Measurements from ENCODE around the gene PIGB.
"Not testable (repeated sequence)": the region's sequence is repeated elsewhere in the genome, so short reads cannot be mapped to it uniquely, and the experiment has no call there.

PIGB gene
- total RNA-seq, result 21.2 to 31.2 reads per million in 2 donors

DNA sequence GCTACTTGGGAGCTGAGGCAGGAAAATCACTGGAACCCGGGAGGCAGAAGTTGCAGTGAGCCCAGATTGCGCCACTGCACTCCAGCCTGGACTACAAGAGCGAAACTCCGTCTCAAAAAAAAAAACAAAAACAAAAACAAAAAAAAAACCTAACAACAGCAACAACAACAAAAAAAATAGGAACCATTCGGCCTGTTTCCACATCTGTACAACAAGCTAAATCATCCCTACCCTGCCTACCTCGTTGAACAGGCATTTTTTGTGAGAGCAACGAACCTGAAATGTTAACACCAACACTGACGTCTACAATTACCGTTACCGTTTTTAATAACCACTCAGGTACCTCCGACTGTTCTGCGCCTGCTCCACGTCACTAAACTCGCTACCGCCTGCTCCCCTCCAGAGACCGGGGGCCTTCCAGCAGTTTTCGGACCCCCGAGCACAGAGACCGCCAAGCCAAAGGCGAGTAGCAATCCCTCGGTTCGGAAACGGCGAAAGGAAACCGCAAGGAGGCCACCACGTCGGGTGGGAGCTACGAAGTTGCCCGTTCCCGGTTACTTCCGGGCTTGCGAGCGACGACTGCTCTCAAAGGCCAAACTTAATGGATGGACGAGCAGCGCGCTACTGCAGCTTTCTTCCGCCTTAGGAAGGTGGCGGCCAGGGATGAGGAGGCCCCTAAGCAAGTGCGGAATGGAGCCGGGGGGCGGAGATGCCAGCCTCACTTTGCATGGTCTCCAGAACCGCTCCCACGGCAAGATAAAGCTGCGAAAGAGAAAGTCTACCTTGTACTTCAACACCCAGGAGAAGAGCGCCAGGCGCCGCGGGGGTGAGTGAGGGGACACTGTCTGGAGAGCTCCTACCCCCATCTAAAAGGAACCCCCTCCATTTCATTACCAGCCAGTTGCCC lies at the start of gene PIGB, which contains the start of gene PIGBOS1:
Gene PIGB (plus strand): TSS at position 635 of the 907 bp plus-strand sequence. CDS start 29 bp downstream, at position 664.
Gene PIGBOS1 (minus strand): TSS at position 536 of the 907 bp plus-strand sequence. CDS start 1,331 bp downstream, outside the sequence.
- peak; percentile 43 to 92 (median 59) for DNase-seq

DNA sequence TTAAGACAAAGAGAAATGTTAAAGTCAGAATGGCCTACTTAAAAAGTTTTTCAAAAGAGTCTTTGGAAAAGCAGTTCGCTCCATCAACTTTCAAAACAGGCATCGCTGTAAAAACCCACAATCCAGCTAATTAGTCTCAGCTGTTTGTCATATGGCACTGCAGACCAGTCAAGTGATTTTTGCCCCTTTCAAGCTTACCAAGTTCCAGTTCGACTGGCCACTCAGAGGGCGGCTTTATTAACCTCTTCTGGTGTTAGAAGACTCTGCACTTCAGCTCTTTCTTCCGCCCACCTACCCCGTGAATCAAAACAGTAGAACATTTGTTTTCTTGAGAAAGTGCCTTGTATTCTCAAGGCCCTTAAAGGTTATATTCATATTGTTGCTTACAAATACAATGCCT lies 48.7 kb upstream of the PIGB start:
- DNase-seq, result no peak

DNA sequence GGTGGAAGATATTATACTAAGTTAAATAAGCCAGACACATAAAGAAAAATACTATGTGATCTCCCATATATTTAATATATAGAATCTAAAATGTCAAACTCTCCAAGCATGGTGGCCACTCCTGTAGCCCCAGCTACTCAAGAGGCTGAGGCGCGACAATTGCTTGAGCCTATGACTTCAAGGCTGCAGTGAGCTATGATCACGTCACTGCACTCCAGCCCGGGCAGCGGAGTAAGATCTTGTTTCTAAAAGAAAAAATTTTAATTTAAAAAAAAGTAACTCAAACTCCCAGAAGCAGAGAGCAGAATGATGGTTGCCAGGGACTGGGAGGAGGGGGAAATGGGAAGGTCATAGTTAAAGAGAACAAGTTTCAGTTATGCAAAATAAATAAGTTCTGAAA lies 42.7 kb upstream of the PIGB start:
- DNase-seq, result no peak

DNA sequence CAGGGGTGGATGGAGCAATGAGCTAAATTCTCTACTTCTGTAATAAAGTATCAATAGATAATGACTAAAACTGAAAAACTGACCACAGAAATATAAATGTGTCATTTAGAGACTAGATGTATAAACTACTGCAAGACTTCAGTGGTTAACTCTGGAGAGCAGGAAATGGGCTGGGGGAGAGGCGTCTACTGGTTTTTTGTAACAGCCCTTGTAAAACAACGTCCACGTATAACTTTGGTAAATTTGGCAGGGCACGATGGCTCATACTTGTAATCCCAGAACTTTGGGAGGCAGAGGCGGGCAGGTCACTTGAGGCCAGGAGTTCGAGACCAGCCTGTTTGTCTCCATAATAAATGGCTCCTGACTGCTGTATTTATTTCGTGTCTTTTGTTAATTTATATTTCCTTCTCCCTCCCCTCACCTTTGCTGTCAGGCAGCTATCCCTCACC lies 41.9 kb upstream of the PIGB start:
- peak in 4 of 5 experiments; percentile 24 to 95 (median 50) for DNase-seq

DNA sequence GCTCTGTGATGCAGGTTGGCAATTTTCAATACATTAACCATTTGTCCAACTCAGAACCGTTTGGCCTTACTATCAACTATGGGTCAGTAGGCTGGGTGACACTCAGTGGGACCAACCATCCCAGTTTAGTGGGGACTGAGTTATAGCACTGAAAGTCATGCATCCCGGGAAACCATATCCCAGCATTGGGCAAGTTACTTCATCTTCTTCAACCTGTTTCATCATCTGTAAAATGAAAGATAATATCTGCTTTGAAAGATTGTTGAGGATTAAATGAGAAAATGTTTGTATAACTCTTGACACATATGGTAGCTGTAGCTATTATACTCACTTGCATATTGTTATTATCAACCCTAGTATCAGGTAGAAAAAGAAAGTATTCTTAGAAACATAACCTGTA lies 41.3 kb upstream of the PIGB start:
- peak in 1 of 5 experiments; percentile 28 for DNase-seq

DNA sequence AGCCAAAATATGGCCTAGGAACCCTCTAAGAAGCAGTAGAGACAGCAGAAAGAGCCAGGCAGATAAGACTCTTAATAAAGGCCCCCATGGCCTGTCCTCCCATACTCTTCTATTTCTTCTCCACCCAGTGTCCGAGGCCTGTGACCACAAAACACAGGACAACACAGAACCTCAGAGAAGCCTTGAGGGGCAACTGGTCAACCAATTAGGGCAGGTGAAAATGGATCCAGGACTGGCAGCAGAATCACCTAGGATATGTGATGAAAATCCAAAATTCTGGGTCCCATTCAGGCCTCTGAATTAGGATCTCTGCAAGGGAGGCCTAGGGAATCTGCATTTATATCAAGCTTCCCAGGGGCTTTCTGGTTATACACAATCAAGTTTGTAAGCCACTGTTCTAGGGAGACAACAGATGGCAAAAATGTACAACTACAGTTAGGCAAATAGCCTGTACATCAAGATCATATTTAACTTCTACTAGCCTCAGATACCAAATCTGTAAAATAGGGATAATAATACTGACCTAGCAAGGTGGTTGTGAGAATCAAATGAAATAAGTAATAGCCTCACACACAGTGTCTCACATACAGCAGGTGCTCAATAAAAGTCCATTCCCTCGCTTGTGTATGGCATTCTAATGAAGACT lies 39.8 kb upstream of the PIGB start:
- no peak for DNase-seq

DNA sequence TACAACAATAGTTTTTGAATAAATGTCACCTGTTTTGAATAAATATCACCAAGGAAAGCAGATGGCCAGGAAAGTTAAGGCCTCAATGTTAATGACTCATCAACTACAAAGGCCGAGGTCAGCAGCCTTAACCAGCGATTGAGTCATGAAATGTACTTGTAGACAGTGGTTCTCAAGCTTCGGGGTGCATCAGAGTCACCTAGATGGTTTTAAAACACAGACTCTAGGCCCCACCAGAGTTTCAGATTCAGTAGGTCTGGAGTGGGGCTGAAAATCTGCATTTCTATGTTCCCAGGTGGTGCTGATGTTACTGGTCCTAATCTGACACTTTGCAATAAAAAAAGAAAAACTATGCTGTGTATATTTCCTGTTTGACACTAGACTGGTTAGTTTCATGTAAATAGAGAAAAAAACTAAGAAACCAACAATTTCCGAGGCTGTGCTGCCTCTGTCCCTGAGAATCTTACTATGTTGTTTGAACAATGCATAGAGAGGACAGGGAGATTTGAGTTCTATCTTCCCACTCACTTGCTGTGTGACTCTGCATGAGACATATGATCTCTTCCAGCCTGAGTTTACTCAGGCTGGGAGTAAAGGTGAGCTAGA lies 39.2 kb upstream of the PIGB start:
- DNase-seq, result peak in 4 of 5 experiments; percentile 30 to 79 (median 47)

DNA sequence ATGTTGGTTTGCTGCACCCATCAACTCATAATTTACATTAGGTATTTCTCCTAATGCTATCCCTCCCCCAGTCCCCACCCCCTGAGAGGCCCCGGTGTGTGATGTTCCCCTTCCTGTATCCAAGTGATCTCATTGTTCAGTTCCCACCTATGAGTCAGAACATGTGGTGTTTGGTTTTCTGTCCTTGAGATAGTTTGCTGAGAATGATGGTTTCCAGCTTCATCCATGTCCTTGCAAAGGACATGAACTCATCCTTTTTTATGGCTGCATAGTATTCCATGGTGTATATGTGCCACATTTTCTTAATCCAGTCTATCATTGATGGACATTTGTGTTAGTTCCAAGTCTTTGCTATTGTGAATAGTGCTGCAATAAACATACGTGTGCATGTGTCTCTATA lies 38.4 kb upstream of the PIGB start:
- DNase-seq, result peak in 1 of 5 experiments; percentile 31

DNA sequence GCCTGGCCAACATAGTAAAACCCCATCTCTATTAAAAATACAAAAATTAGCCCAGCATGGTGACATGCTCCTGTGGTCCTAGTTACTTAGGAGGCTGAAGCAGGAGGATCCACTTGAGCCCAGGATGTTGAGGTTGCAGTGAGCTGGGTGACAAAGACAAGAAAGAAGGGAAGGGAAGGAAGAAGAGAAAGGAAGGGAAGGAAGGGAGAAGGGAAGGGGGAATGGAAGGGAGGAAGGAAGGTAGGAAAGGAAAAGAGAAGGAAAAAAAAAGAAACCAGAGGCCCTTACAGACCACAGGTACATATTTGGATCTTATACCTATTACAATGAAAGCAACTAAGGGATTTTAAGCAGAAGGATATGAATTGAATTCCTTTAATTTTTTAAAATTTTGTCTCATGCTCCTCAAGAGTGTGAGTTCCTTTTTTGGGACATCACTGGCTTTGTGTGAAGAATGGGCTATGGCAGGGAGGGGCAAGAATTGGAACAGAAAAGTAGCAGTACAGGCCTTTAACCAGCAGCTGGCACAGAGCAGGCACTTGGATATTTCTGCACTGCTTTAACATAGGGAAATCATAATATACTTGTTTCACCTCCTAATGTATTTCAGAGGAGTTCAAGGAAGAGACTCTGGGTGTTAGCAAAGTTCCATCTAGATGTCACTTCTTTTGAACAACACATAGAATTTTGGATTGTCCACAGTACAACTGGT lies 37.3 kb upstream of the PIGB start:
- DNase-seq, result no peak

DNA sequence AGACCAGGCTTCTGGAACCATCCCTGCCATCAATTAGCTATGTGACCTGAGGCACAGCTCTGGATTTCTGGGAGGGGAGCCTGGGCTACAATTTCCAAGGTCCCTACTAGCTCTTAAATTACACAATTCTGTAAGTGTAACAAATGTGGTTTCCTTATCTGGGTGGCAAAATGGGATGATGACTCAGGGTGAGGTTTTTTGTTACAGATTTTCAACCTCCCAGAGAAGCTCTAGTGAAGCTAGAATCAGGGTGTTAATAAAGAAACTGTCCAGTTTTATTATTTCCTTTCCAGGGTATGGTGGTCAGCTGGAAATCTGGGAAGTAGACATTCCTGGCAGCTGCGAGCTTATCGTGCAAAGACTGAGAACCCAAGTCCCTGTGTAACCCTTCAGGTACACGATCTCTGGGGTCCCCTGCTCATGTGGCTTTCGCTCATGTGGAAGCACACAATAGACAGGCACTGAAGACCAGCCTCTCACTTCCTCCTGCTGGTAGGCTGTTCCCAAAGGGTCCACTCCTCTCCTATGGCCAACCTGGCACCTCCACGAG lies 36.7 kb upstream of the PIGB start:
- DNase-seq, result peak in 2 of 5 experiments; percentile 61 to 62

DNA sequence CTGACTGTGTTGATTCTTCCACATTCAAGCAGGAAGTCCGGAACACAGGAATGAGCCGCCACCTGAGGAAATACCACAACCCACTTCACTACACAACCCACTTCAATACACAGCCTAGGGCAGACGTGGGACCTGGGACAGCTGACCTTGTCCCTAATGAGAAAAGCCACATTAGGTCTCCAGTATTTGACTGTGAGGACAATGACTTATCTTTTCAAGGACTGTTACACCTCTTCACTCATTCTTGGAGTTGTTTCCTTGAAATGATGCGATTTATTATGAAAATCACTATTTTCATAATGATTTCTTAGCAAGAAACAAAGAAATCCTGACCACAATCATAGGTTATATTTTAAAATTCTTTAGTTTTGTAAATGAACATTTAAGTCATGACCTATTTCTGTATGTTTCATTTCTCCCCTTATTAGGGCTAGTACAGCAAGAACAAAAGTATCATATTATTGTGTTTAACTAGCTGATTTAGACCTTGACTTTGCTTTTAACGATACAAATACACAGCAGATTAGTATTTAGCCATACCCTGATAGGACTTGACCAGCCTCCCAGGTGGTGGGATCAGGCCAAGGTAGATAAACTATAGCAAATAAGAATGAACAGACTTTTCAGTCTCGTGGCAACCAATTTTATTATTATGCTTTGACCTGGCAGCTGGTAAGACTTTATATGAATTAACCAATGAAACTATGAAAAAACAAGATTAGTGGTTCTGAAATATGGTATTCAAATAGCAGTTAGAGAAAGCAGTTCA lies 35.5 kb upstream of the PIGB start:
- DNase-seq, result no peak

DNA sequence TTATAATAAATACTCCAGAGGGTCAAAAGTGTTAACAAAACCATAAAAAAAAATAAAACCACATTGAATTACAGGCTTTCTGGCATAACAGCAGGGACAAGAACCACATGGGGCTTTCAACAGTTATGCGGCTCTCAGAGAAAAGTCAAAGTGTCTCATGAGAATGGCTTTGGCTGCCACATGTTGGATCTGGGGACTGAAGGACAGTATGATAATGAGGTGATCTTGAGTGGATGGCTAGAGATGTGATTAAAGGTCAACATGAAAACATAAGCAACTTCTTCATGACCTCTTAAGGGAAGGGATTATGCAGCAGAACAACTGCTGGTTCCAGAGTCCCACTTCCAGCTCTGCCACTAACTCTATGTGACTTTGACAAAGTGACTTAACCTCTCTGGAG lies 34.6 kb upstream of the PIGB start:
- DNase-seq, result no peak

DNA sequence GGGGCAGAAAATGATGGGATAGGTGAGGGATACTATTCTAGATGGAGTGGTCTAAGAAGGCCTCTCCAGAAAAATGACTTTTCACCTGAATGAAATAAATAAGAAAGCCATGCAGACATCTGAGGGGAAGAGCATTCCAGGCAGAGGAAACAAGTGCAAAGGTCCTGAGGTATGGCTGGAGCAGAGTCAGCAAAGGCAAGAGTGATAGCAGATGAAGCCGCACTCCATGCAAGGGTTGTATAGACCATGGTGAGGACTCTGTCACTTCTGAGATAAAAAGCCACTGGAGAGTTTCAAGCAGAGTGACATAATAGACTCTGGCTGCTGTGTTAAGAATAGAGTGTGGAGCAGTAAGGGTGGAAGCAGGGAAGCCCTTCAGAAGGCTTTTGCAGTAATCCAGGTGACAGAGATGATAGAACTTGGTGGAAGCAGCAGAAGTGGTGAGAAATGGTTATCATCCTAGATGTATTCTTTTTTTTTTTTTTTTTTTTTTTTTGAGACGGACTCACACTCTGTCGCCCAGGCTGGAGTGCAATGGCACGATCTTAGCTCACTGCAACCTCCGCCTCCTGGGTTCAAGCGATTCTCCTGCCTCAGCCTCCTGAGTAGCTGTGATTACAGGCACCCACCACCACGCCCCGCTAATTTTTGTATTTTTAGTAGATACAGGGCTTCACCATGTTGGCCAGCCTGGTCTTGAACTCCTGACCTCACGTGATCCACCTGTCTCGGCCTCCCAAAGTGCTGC lies 32.4 kb upstream of the PIGB start:
- not testable (repeated sequence) for DNase-seq

DNA sequence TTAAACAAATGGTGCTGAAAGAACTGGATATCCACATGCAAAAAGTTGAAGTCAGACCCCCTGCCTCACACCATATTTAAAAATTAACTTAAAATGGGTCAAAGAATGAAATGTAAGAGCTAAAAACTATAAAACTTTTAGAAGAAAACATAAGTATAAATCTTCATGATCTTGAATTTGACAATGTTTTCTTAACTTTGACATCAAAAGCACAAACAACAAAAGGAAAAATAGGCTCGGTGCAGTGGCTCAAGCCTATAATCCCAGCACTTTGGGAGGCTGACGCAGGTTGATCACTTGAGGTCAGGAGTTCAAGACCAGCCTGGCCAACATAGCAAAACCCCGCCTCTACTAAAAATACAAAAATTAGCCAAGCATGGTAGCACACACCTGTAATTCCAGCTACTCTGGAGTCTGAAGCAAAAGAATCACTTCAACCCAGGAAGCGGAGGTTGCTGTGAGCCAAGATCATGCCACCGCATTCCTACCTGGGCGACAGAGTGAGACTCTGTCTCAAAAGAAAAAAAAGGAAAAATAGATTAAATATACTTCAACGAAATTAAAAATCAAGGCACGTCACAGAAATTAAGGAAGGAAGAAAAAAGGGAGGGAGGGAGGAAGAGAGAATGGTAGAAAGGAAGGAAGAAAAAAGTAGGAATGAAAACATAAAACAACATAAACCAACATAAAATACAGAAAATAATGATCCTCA lies 30.9 kb upstream of the PIGB start:
- DNase-seq, result no peak

DNA sequence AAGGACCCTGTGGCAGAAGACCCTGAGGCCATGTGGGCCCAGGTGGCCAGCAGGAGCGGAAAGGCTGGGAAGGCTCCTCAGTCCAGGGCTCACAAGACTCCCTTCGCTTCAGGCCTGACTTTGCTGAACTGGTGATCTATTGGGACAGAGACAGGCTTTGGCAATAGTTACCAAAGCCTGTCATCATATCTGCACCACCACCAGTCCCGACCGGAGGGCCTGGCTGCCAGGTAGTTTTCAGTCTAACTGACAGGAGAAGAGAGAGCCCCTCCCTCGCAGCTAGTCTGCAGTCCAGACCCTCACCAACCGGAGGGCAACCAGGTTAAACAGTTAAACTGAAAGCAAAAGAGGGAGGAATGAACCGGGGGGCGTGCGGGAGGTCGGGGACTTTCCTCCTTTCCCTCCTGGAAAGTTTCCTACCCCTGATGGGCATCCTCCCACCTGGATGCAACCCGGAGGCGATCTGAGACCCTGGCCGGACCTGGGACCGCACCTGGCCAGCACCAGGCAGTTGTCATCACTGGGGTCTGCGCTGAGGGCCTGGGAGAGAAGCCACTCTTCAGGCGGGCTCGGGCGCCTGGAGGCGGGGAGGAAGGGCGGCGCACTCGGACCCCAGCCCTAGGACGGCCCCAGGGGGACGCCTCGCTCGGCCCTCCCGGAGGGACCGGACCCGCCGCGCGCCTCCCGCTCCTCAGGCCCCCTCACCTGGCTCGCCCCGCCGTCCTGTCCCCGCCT lies 29.8 kb upstream of the PIGB start:
- peak in 4 of 5 experiments; percentile 13 to 45 (median 26) for DNase-seq

DNA sequence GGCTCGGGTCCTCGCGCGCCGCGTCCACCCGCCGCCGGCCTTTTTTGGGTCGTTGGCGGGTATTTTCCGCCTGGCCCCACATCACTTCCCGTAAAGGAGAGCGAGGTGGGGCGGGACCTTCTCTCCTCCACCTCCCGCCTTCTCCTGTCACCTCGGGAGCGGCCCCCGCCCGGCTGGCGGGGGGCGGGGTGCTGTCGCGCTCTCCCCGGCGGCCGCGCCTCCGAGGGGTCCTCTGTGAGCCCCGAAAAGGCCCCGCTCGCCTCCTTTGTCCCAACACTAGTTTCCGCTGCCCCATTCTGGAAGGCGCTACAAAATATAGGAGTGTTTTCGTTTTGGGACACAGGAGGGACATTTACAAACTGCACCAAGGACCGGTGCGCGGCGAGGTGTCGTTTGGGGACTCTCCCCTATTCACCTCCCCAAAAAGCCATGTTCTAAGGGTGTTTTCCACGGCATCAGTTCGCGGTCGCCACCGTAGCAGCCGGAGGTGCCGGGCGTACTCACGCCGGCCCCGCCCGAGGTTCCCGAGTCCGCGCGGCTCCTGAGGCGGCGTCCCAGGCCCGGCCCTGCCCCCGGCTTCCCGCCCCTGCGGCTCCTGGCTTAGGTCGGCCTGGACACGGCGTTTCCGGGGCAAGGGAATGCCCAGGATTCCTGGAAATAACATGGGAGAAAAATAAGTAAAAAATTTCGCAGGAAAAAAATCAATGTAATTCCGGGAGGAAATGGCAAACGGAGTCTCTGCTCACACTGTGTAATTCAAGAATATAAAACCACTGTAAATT lies 29.1 kb upstream of the PIGB start, which contains the start of gene RAB27A:
Gene RAB27A (minus strand): TSS at position 68 of the 782 bp plus-strand sequence. CDS start 54,879 bp downstream, outside the sequence.
- peak; percentile 56 to 84 (median 69) for DNase-seq

DNA sequence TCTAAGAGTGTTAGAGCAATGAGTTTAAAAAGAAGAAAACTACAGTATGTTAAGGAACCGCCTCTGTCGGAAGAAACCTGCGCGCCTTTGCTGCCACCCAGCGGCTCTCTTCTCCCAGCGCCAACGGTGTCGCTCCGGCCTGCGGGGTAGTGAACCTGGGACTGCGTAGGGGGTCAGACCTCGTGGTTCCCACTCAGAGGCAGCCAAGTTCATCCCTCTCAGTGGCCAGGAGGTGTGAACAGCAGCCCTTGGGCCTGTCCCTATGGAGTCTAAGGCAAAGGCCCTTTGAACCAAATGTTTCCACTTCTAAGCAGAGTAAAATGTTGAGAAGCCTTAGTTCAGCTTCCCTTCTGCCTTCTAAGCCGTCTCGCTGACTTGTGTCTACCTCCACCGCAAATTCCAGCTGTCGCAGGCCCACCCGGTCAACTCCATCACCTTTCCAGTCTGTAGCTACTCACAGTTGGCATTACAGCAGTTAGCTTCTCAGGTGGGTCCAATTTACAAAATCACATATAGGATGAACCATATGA lies 28.4 kb upstream of the PIGB start:
- peak; percentile 59 to 81 (median 75) for DNase-seq

DNA sequence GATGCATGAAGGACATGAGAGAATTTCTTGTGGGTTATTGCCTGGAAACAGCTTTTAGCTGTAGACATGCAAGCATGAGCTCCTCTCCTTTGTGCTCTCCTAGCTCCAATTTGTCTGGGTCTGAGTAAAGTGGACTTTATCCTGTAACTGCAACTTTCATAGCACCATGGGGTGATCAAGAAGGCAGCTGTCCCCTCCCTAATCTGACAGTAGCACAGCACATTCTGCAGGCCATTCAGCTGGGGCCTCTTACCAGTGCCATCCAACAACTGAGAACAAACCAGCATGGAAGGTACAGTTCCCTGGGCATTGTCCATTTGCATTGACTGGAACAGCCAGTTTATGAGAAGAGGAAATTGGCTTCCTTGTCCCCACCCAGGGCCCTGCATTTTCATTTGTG lies 21.7 kb upstream of the PIGB start:
- no peak for DNase-seq
